GM23338 (cell line): Measurements from ENCODE around the gene WWOX. TPM values are rescaled to one million over a fixed set of nuclear protein-coding genes. Genes with fewer than 3 reads are reported as not detected.

Source experiments
- ATAC-seq: fragments of 200-7000 bp; cut with Tn5 transposase; 3 replicates; pipeline ENCODE4 v1.9.1; 2020
- DNase-seq: peaks from one replicate; pipeline ENCODE4 v3.0.0-alpha.2; 2015; ENCODE audit warnings: low spot score
- H2AFZ ChIP-seq: fragments of 200-600 bp; sonication (generic); 2 replicates; pipeline ENCODE4 v1.8.0; 2016; ENCODE audit warnings: antibody characterized with exemption, mild to moderate bottlenecking, moderate library complexity
- H3F3A ChIP-seq: fragments of 200-600 bp; sonication (generic); replicated peaks from 2 replicates; pipeline ENCODE4 v1.8.0; 2017; ENCODE audit warnings: antibody characterized with exemption, mixed run types, low read depth
- H3K27ac ChIP-seq: fragments of 200-600 bp; sonication (generic); 2 replicates; pipeline ENCODE4 v1.6.1; 2016; ENCODE audit warnings: low read depth
- H3K27me3 ChIP-seq: fragments of 200-600 bp; sonication (generic); 2 replicates; pipeline ENCODE4 v1.8.0; 2016; ENCODE audit warnings: mild to moderate bottlenecking, mixed run types, moderate library complexity; ENCODE audit not compliant: insufficient read depth
- H3K36me3 ChIP-seq: fragments of 200-600 bp; sonication (generic); 2 replicates; pipeline ENCODE4 v1.8.0; 2016; ENCODE audit warnings: mild to moderate bottlenecking; ENCODE audit not compliant: insufficient read depth
- H3K4me1 ChIP-seq: fragments of 200-600 bp; sonication (generic); 2 replicates; pipeline ENCODE4 v1.8.0; 2016; ENCODE audit warnings: mild to moderate bottlenecking, moderate library complexity; ENCODE audit not compliant: insufficient read depth
- H3K4me2 ChIP-seq: fragments of 200-600 bp; sonication (generic); 2 replicates; pipeline ENCODE4 v1.7.1; 2017; ENCODE audit warnings: mixed run types
- H3K4me3 ChIP-seq: fragments of 200-600 bp; sonication (generic); 2 replicates; pipeline ENCODE4 v1.6.1; 2016; ENCODE audit warnings: mixed run types
- H3K79me2 ChIP-seq: fragments of 200-600 bp; sonication (generic); replicated peaks from 2 replicates; pipeline ENCODE4 v1.8.0; 2017; ENCODE audit warnings: mild to moderate bottlenecking; ENCODE audit not compliant: insufficient read depth
- H3K9me2 ChIP-seq: fragments of 200-600 bp; sonication (generic); 2 replicates; pipeline ENCODE4 v1.8.0; 2017; ENCODE audit not compliant: insufficient read depth
- H4K20me1 ChIP-seq: fragments of 200-600 bp; sonication (generic); replicated peaks from 2 replicates; pipeline ENCODE4 v1.8.0; 2017; ENCODE audit warnings: mild to moderate bottlenecking; ENCODE audit not compliant: insufficient read depth
- H3K27ac Mint-ChIP-seq: 2 replicates; pipeline ENCODE4 v1.8.0; 2020; ENCODE audit warnings: inconsistent platforms, mild to moderate bottlenecking, moderate library complexity, mixed read lengths
- H3K27me3 Mint-ChIP-seq: 3 replicates; pipeline ENCODE4 v1.8.0; 2022; ENCODE audit warnings: low read depth, mild to moderate bottlenecking, moderate library complexity, mixed read lengths, inconsistent platforms; ENCODE audit not compliant: insufficient read depth, poor library complexity
- H3K36me3 Mint-ChIP-seq: 3 replicates; pipeline ENCODE4 v1.8.0; 2021; ENCODE audit warnings: low read depth, mild to moderate bottlenecking, inconsistent platforms, moderate library complexity, mixed read lengths
- H3K4me1 Mint-ChIP-seq: 3 replicates; pipeline ENCODE4 v1.8.0; 2020; ENCODE audit warnings: mild to moderate bottlenecking, inconsistent platforms, mixed read lengths
- H3K4me3 Mint-ChIP-seq: 3 replicates; pipeline ENCODE4 v1.8.0; 2021; ENCODE audit warnings: moderate library complexity, mild to moderate bottlenecking, inconsistent platforms, mixed read lengths
- H3K9me3 Mint-ChIP-seq: 3 replicates; pipeline ENCODE4 v1.8.0; 2020; ENCODE audit warnings: moderate library complexity, mild to moderate bottlenecking, inconsistent platforms, mixed read lengths
- CREB1 ChIP-seq: fragments of 250-450 bp; sonication (Bioruptor Pico); IDR thresholded peaks from 2 replicates; pipeline ENCODE4 v1.5.0; 2020; ENCODE audit warnings: low read depth, mild to moderate bottlenecking, moderate library complexity
- CTCF ChIP-seq, 2 experiments: fragments of 200-600 bp in 1 of 2; sonication (generic) in 1 of 2; conservative IDR thresholded peaks; 2 replicates each; pipeline versions ENCODE4 v1.5.1 to v1.6.1; 2016 to 2017; ENCODE audit warnings: antibody characterized with exemption in 2 of 2, low read depth in 2 of 2, mild to moderate bottlenecking in 2 of 2, moderate library complexity in 1 of 2
- ETS1 ChIP-seq: IDR thresholded peaks from 2 replicates; pipeline ENCODE4 v1.6.1; 2016; ENCODE audit warnings: antibody characterized with exemption
- EZH2 ChIP-seq: fragments of 200-600 bp; sonication (generic); IDR thresholded peaks from one replicate; pipeline ENCODE4 v1.8.0; 2017; ENCODE audit warnings: antibody characterized with exemption, mild to moderate bottlenecking, low read depth; ENCODE audit not compliant: unreplicated experiment
- EZH2phosphoT487 ChIP-seq: fragments of 200-600 bp; sonication (generic); IDR thresholded peaks from one replicate; pipeline ENCODE4 v1.8.1; 2018; ENCODE audit warnings: antibody characterized with exemption; ENCODE audit not compliant: unreplicated experiment
- JUNB ChIP-seq: IDR thresholded peaks from one replicate; pipeline ENCODE4 v1.6.1; 2016; ENCODE audit warnings: antibody characterized with exemption; ENCODE audit not compliant: unreplicated experiment
- NANOG ChIP-seq: IDR thresholded peaks from 2 replicates; pipeline ENCODE4 v1.6.1; 2016; ENCODE audit warnings: antibody characterized with exemption, borderline replicate concordance
- POLR2AphosphoS5 ChIP-seq: IDR thresholded peaks from 2 replicates; pipeline ENCODE4 v1.6.1; 2016; ENCODE audit warnings: antibody characterized with exemption, low read depth
- REST ChIP-seq: IDR thresholded peaks from one replicate; pipeline ENCODE4 v1.6.1; 2018; ENCODE audit warnings: antibody characterized with exemption; ENCODE audit not compliant: unreplicated experiment
- STAT1 ChIP-seq: IDR thresholded peaks from one replicate; pipeline ENCODE4 v1.6.1; 2016; ENCODE audit warnings: antibody characterized with exemption; ENCODE audit not compliant: unreplicated experiment
- ZNF114 ChIP-seq: fragments of 250-450 bp; sonication (Bioruptor Pico); IDR thresholded peaks from 2 replicates; pipeline ENCODE4 v1.5.0; 2020; ENCODE audit warnings: mild to moderate bottlenecking, moderate library complexity
- ZNF331 ChIP-seq: fragments of 250-450 bp; sonication (Bioruptor Pico); IDR thresholded peaks from 2 replicates; pipeline ENCODE4 v1.5.0; 2020; ENCODE audit warnings: low read depth, mild to moderate bottlenecking, moderate library complexity
- ZNF462 ChIP-seq: fragments of 250-450 bp; sonication (Bioruptor Pico); IDR thresholded peaks from 2 replicates; pipeline ENCODE4 v1.5.0; 2020; ENCODE audit warnings: mild to moderate bottlenecking, moderate library complexity
- polyA plus RNA-seq: library from polyadenylated mRNA; unstranded; fragments of >200 nt; fragmentation: Nextera tagmentation; extraction: Ambion mirVana; gene quantifications from 2 replicates; pipeline ENCODE4 v1.2.1, GENCODE V29; 2016
- total RNA-seq: library from RNA; depleted of rRNA; stranded (reverse); fragments of >200 nt; shearing (Covaris generic); gene quantifications from 2 replicates; pipeline ENCODE4 v1.2.3, GENCODE V29; 2014

WWOX gene
- total and polyA plus RNA-seq, 2 experiments from 2014 or later, result 10.0 to 19.3 TPM

- 0 out of 2 replicates have a peak, but pooled peaks cover 5% of the 10 kb centered on the region for H3K4me1 ChIP-seq
- H3K79me2 ChIP-seq, result no peaks in the 10 kb centered on the region
- H3K4me3 Mint-ChIP-seq, result no peak overlapping the region
- peaks cover 17% of the 10 kb centered on the region for H3K36me3 ChIP-seq
- H3K9me2 ChIP-seq, result no peaks in the 10 kb centered on the region
- peaks cover 30% of the 10 kb centered on the region for H3K9me3 Mint-ChIP-seq
- H3K4me2 ChIP-seq, result no peak overlapping the region
- no peak for TF ChIP-seq ETS1
- TF ChIP-seq NANOG, result no peak
- no peak for TF ChIP-seq POLR2AphosphoS5
- no peak for TF ChIP-seq ZNF462 (CRISPR knock-in tag)
- TF ChIP-seq ZNF331 (CRISPR knock-in tag), result no peak
- TF ChIP-seq JUNB, result no peak
- no peak for TF ChIP-seq STAT1
- TF ChIP-seq EZH2phosphoT487, result no peak
- TF ChIP-seq CREB1 (CRISPR knock-in tag), result no peak
- TF ChIP-seq CTCF (conservative IDR thresholded peaks at IDR 0.05; ENCODE audit: low read depth in 2 of 2), result no peak
- no peak for TF ChIP-seq ZNF114 (CRISPR knock-in tag)
- no peak for TF ChIP-seq EZH2
- TF ChIP-seq REST, result no peak
- ATAC-seq, result no peak
- peaks cover 16% of the 10 kb centered on the region for H3K36me3 Mint-ChIP-seq
- H3K4me1 Mint-ChIP-seq, result no peaks in the 10 kb centered on the region
- DNase-seq, result no peak
- H3K27ac Mint-ChIP-seq, result no peak overlapping the region
- H3K27me3 ChIP-seq, result no peaks in the 10 kb centered on the region
- no peak overlapping the region for H3K27ac ChIP-seq
- H4K20me1 ChIP-seq, result no peaks in the 10 kb centered on the region
- no peak overlapping the region for H2AFZ ChIP-seq
- peaks cover 1% of the 10 kb centered on the region for H3K27me3 Mint-ChIP-seq
- no peak overlapping the region for H3K4me3 ChIP-seq
- H3F3A ChIP-seq, result no peaks in the 10 kb centered on the region
These were observed 290.6 kb downstream of the WWOX start for GRCh38 chr16:78390092-78390491.
